Measurements from ENCODE around the gene RPL7A.

RPL7A gene

GRCh38 chr9:133389025-133389557, 41.1 kb downstream of the RPL7A start:
- TF ChIP-seq POLR2AphosphoS5 (IDR thresholded peaks at IDR 0.05; ENCODE audit: low read depth, low read length) (no peak), REST (IDR thresholded peaks at IDR 0.05; ENCODE audit: insufficient read depth in 1 of 2, low read depth in 2 of 2, low read length in 2 of 2) (no peak), SIN3A (IDR thresholded peaks at IDR 0.05; ENCODE audit: borderline replicate concordance, insufficient read depth, low read length) (no peak), TAF1 (IDR thresholded peaks at IDR 0.05; ENCODE audit: borderline replicate concordance, insufficient read depth, low read length) (no peak), FOXP2 (optimal IDR thresholded peaks at IDR 0.05; ENCODE audit: borderline replicate concordance, extremely low read depth, extremely low read length, insufficient read depth) (no peak)

GRCh38 chr9:133389562-133389961, 41.5 kb downstream of the RPL7A start:
- TF ChIP-seq REST (IDR thresholded peaks at IDR 0.05; ENCODE audit: insufficient read depth in 1 of 2, low read depth in 2 of 2, low read length in 2 of 2), result no peak
- TF ChIP-seq TAF1 (IDR thresholded peaks at IDR 0.05; ENCODE audit: borderline replicate concordance, insufficient read depth, low read length), result no peak
- TF ChIP-seq FOXP2 (optimal IDR thresholded peaks at IDR 0.05; ENCODE audit: borderline replicate concordance, extremely low read depth, extremely low read length, insufficient read depth), result no peak
- TF ChIP-seq POLR2AphosphoS5 (IDR thresholded peaks at IDR 0.05; ENCODE audit: low read depth, low read length), result no peak
- no peak for TF ChIP-seq SIN3A (IDR thresholded peaks at IDR 0.05; ENCODE audit: borderline replicate concordance, insufficient read depth, low read length)

GRCh38 chr9:133390713-133391112, 42.7 kb downstream of the RPL7A start:
- TF ChIP-seq SIN3A (IDR thresholded peaks at IDR 0.05; ENCODE audit: borderline replicate concordance, insufficient read depth, low read length) (no peak), FOXP2 (optimal IDR thresholded peaks at IDR 0.05; ENCODE audit: borderline replicate concordance, extremely low read depth, extremely low read length, insufficient read depth) (no peak), POLR2AphosphoS5 (IDR thresholded peaks at IDR 0.05; ENCODE audit: low read depth, low read length) (no peak)

GRCh38 chr9:133393399-133393798, 45.4 kb downstream of the RPL7A start:
- TF ChIP-seq POLR2AphosphoS5 (IDR thresholded peaks at IDR 0.05; ENCODE audit: low read depth, low read length) (no peak), FOXP2 (optimal IDR thresholded peaks at IDR 0.05; ENCODE audit: borderline replicate concordance, extremely low read depth, extremely low read length, insufficient read depth) (no peak), REST (IDR thresholded peaks at IDR 0.05; ENCODE audit: insufficient read depth in 1 of 2, low read depth in 2 of 2, low read length in 2 of 2) (no peak), SIN3A (IDR thresholded peaks at IDR 0.05; ENCODE audit: borderline replicate concordance, insufficient read depth, low read length) (no peak), TAF1 (IDR thresholded peaks at IDR 0.05; ENCODE audit: borderline replicate concordance, insufficient read depth, low read length) (no peak)

GRCh38 chr9:133394687-133395271, 46.8 kb downstream of the RPL7A start:
- TF ChIP-seq TAF1 (IDR thresholded peaks at IDR 0.05; ENCODE audit: borderline replicate concordance, insufficient read depth, low read length) (no peak), REST (IDR thresholded peaks at IDR 0.05; ENCODE audit: insufficient read depth in 1 of 2, low read depth in 2 of 2, low read length in 2 of 2) (no peak), POLR2AphosphoS5 (IDR thresholded peaks at IDR 0.05; ENCODE audit: low read depth, low read length) (no peak), SIN3A (IDR thresholded peaks at IDR 0.05; ENCODE audit: borderline replicate concordance, insufficient read depth, low read length) (no peak), FOXP2 (optimal IDR thresholded peaks at IDR 0.05; ENCODE audit: borderline replicate concordance, extremely low read depth, extremely low read length, insufficient read depth) (no peak)

Measured in PFSK-1 (cell line).